Hindlimb muscle (tissue), 1 donor: ENCODE data around the gene FCRLA. TPM values are rescaled to one million over a fixed set of nuclear protein-coding genes. Genes with fewer than 3 reads are reported as not detected.
"Not testable (repeated sequence)": the region's sequence is repeated elsewhere in the genome, so short reads cannot be mapped to it uniquely, and the experiment has no call there.

Experiments used
- DNase-seq: peaks from one replicate; pipeline ENCODE4 v3.0.0-alpha.2; 2013
- polyA plus RNA-seq: library from polyadenylated mRNA; unstranded; fragments of 120-200 nt; gene quantifications from one replicate; pipeline ENCODE4 v1.2.1, GENCODE V29; 2013; ENCODE audit not compliant: insufficient read length

Gene FCRLA
- polyA plus RNA-seq: 0.46 TPM

DNA sequence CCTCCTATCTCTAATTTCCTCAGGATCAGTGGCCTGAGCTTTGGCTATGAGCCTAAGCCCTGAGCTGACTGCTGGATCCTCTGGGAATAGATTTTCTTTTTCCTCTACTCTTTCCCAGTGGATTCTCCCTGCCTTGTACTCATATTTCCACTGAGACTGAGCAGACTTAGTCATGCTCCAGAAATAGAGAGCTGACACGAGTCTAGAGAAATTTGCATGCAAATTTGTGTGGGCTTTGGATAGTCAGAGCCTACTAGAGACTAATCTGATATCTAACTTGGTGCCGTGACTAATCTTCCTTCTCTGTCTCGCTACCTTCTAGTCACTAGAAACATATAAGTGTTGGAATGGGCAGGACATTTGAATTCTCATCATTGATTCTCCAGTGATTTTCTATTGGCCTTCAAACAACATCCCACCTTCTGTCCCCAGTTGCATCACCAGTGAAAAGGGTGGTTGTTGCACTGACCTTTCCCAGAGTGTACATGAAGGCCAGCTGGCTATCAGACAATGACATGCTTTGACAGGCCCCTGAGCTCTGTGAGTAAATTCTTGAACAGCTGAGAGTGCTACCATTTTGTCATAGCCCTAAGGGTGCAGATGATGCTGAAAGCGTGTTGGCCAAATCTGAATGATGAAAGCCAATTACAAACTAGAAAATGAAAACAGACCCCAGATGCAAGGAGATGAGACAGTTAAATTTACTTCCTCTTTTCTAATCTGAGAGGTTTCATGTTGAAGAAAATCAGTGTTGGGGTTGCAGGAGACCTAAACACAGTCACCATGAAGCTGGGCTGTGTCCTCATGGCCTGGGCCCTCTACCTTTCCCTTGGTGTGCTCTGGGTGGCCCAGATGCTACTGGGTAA lies at the start of gene FCRLA:
Gene FCRLA, plus strand, starts transcription at position 748 of the 866 bp plus-strand sequence. Its CDS starts 36 bp downstream, at position 784.
- no peak for DNase-seq

- DNase-seq: not testable (repeated sequence)
Observed at GRCh38 chr1:161658524-161658923, 48.5 kb upstream of the FCRLA start.

- DNase-seq: not testable (repeated sequence)
Observed at GRCh38 chr1:161661660-161662311, 45.2 kb upstream of the FCRLA start.

DNA sequence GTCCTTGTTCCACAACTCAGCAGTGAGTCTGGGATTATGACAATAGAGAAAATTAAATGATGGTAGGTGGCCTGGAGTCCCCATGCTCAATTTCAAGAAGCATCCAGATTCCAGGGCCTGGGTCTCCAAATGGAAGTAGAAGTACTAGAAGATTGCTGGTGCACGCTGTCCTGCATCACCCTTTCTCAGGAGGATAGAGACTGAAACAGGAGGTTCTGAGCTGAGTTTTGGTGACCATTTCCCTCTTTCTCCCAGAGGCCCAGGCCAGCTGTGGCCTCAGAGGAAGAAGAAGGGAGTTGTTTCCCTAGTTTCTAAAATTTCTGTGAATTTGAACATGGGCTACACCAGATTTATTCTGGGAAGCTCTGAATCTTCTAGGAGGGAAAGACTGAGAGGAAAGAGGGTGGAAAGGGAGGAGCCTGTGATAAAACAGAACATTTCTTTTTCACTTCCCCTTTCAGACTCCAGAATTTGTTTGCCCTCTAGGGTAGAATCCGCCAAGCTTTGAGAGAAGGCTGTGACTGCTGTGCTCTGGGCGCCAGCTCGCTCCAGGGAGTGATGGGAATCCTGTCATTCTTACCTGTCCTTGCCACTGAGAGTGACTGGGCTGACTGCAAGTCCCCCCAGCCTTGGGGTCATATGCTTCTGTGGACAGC lies 44.2 kb upstream of the FCRLA start, which contains the start of gene FCGR2B:
Gene FCGR2B, plus strand, starts transcription at position 460 of the 656 bp plus-strand sequence. Its CDS starts 99 bp downstream, at position 559.
- DNase-seq: not testable (repeated sequence)

- not testable (repeated sequence) for DNase-seq
Observed at GRCh38 chr1:161663569-161663968, 43.5 kb upstream of the FCRLA start.

- DNase-seq: not testable (repeated sequence)
Observed at GRCh38 chr1:161664689-161665088, 42.3 kb upstream of the FCRLA start.

DNA sequence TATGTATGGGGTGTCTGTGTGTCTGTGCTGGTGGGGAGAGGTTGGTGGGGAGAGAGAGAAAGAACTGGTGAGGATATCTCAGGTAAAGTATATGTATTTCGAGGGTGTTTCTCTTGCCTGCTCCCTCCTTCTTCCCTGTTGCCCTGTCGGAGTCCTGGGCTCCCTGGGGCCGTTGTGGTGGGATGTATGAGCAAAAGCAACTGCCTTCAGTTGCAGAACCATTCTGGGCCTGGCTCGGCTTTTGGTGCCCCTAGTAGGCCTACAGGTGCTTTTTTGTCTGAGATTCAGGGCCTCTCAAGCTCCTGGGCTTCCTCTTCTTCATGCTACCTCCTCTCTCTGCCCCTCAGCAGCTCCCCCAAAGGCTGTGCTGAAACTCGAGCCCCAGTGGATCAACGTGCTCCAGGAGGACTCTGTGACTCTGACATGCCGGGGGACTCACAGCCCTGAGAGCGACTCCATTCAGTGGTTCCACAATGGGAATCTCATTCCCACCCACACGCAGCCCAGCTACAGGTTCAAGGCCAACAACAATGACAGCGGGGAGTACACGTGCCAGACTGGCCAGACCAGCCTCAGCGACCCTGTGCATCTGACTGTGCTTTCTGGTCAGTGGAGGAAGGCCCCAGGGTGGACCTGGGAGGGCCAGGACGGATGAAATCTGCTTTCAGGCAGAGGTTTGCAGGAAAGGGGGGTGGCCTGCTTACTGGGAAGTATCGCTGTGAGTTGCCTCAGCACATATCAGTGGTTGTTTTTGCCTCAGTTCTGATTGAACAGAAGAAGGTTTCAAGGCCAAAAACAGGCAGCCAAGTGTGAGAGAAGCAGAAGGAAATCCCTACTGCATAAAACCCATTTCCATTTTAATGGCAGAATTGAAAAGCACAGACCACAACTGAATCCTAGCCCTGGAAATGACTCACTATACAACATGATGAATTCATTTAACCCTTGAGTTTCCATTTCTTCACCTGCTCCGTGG lies 35.7 kb upstream of the FCRLA start:
- DNase-seq: not testable (repeated sequence)

DNA sequence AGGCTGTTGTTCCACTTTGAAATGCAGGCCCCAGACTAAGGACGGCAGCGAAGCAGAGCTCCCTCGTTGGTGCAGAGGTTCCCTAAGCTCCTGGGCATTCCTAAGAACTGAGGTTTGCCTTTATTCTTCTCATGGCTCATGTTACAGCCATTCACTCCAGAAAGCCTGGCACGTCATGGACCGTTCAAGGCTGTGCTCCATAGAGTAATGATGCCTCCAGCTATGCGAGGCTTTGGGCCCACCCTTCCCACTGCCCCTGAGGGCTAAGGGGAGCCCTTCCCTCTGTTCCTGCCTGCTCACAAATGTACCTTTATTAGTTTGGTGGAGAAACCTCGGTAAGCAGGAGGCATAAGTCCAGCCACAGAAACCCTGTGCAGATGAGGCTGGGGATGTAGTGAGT lies 33.6 kb upstream of the FCRLA start:
- DNase-seq: not testable (repeated sequence)

GRCh38 chr1:161674447-161674846 lies 32.6 kb upstream of the FCRLA start:
- DNase-seq: not testable (repeated sequence)

- not testable (repeated sequence) for DNase-seq
Observed at GRCh38 chr1:161674908-161675307, 32.1 kb upstream of the FCRLA start.

GRCh38 chr1:161676441-161676840 lies 30.6 kb upstream of the FCRLA start:
- no peak for DNase-seq

- DNase-seq: no peak
Observed at GRCh38 chr1:161676958-161677689, 29.9 kb upstream of the FCRLA start.

- DNase-seq: no peak
Observed at GRCh38 chr1:161678500-161678899, 28.5 kb upstream of the FCRLA start.

DNA sequence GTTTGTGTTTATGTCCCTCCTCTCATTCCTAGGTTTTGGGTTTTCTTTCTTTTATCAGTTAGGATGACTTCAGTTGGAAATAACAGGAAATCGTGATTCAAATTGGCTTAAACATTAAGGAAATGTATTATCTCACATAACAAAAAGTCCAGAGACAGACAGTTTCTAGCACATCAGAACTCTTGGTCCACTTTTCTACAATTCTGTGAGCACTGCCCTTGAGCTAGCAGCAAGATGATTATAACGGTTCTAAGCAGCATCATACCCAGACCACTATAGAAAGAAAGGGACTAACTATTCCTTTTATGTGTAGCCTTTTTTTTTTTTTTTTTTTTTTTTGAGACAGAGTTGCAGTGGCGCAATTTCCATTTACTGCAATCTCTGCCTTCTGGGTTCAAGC lies 25.1 kb upstream of the FCRLA start:
- no peak for DNase-seq

DNA sequence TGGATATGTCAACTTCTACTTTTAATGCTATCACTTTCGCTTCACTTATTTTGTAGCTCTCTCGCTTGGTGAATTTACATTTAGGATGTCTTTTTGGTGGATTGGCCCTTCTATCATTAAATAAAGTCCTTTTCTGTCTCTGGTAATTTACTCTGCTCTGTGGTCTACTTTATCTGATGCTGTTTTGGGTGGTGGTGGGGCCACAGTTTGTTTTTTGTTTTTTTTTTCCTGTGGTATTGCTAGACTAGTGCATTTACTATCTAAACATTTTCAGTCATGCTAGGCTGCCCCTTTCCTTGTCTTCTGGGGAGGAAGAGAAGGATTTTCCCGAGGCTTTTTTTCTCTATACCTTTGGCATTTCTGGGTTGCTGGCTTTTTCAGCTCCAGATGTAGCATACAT lies 18.1 kb upstream of the FCRLA start:
- DNase-seq: no peak

GRCh38 chr1:161691846-161692245 lies 15.2 kb upstream of the FCRLA start:
- no peak for DNase-seq

GRCh38 chr1:161693020-161693712 lies 13.9 kb upstream of the FCRLA start:
- not testable (repeated sequence) for DNase-seq

GRCh38 chr1:161698302-161698701 lies 8.7 kb upstream of the FCRLA start:
- not testable (repeated sequence) for DNase-seq

GRCh38 chr1:161702250-161702649 lies 4.8 kb upstream of the FCRLA start:
- no peak for DNase-seq

GRCh38 chr1:161705537-161705936 lies 1.5 kb upstream of the FCRLA start:
- no peak for DNase-seq
